K562 (cell line): Measurements from ENCODE around the gene CD93. TPM values are rescaled to one million over a fixed set of nuclear protein-coding genes. Genes with fewer than 3 reads are reported as not detected.

Experiments used
- ARID4B ChIP-seq: sonication (generic); formaldehyde crosslinking; IDR thresholded peaks from 2 replicates; pipeline ENCODE4 v1.8.0; 2022; ENCODE audit warnings: mild to moderate bottlenecking, missing genetic modification reagents
- COPS2 ChIP-seq: fragments of 450-650 bp; conservative IDR thresholded peaks from 2 replicates; pipeline ENCODE4 v1.6.1; 2016; ENCODE audit warnings: mild to moderate bottlenecking, moderate library complexity
- DIDO1 ChIP-seq: fragments of 450-650 bp; IDR thresholded peaks from 2 replicates; pipeline ENCODE4 v1.6.1; 2016; ENCODE audit warnings: low read depth, missing biosample characterization, missing genetic modification characterization
- ELF1 ChIP-seq: fragments of 200-800 bp; sonication (Bioruptor generic); IDR thresholded peaks from 2 replicates; pipeline ENCODE4 v1.6.1; 2016; ENCODE audit warnings: missing genetic modification characterization, missing compliant biosample characterization
- FOXK1 ChIP-seq: sonication (generic); formaldehyde crosslinking; IDR thresholded peaks from 2 replicates; pipeline ENCODE4 v1.8.0; 2022; ENCODE audit warnings: missing genetic modification reagents, mild to moderate bottlenecking, borderline replicate concordance
- MCM3 ChIP-seq: fragments of 450-650 bp; IDR thresholded peaks from 2 replicates; pipeline ENCODE4 v1.6.1; 2016
- NFE2 ChIP-seq: IDR thresholded peaks from 2 replicates; pipeline ENCODE4 v1.6.1; 2014; ENCODE audit warnings: antibody characterized with exemption, low read depth
- SMAD2 ChIP-seq: fragments of 150-350 bp; IDR thresholded peaks from 2 replicates; pipeline ENCODE4 v1.6.1; 2014; ENCODE audit warnings: low read depth, mild to moderate bottlenecking, low read length
- SNAPC5 ChIP-seq: fragments of 250-450 bp; sonication (Bioruptor Pico); IDR thresholded peaks from 2 replicates; pipeline ENCODE4 v1.8.0; 2021; ENCODE audit warnings: moderate library complexity, mild to moderate bottlenecking, inconsistent platforms
- SOX6 ChIP-seq: fragments of 450-650 bp; IDR thresholded peaks from 2 replicates; pipeline ENCODE4 v1.6.1; 2014; ENCODE audit warnings: mild to moderate bottlenecking
- SRSF9 ChIP-seq: fragments of 200-400 bp; formaldehyde crosslinking; IDR thresholded peaks from 2 replicates; pipeline ENCODE4 v1.6.1; 2017; ENCODE audit warnings: low read depth, low read length, borderline replicate concordance
- TGIF2 ChIP-seq: sonication (generic); formaldehyde crosslinking; IDR thresholded peaks from 2 replicates; pipeline ENCODE4 v1.8.1; 2022; ENCODE audit warnings: mild to moderate bottlenecking, missing genetic modification reagents, moderate library complexity
- TRIM25 ChIP-seq: fragments of 450-650 bp; IDR thresholded peaks from 2 replicates; pipeline ENCODE4 v1.7.0; 2016; ENCODE audit warnings: borderline replicate concordance
- ZNF318 ChIP-seq, 2 experiments: fragments of 450-650 bp; IDR thresholded peaks; 2 replicates each; pipeline ENCODE4 v1.6.1; 2016; ENCODE audit warnings: mild to moderate bottlenecking in 2 of 2, borderline replicate concordance in 1 of 2, low read depth in 1 of 2, moderate library complexity in 1 of 2
- ZNF766 ChIP-seq: fragments of 200-800 bp; sonication (Bioruptor generic); conservative IDR thresholded peaks from 2 replicates; pipeline ENCODE4 v1.6.1; 2016; ENCODE audit warnings: missing genetic modification characterization, missing compliant biosample characterization
- polyA plus RNA-seq, 8 experiments: library from polyadenylated mRNA; depleted of rRNA in 4 of 8; stranded (reverse) in 5 of 8; unstranded in 3 of 8; fragments of >200 nt; fragmentation: Nextera tagmentation in 2 of 8; fragmentation: Illumina TruSeq in 1 of 8; extraction: Ambion mirVana in 2 of 8; extraction: Trizol in 1 of 8; gene quantifications; 2 replicates each; pipeline versions ENCODE4 v1.2.1 to v1.2.3, GENCODE V29; 2011 to 2014; ENCODE audit warnings: inconsistent platforms in 1 of 8, missing spikeins in 1 of 8
- total RNA-seq, 7 experiments: library from RNA; depleted of rRNA in 6 of 7; stranded (reverse); fragments of >200 nt in 6 of 7; fragmentation: Illumina TruSeq in 2 of 7; extraction: Trizol in 2 of 7; gene quantifications; 2 replicates each; pipeline versions ENCODE4 v1.2.1 to v1.2.3, GENCODE V29; 2011 to 2021; ENCODE audit warnings: low replicate concordance in 1 of 7

The CD93 gene
- total and polyA plus RNA-seq, 9 of the 15 experiments (the other 6 are each of a cell fraction or from before 2014, with no cell fraction given) = 0.03 to 0.20 (median 0.05) TPM

GRCh38 chr20:23092384-23092756 lies 6.2 kb upstream of the CD93 start (continued):
- no peak for TF ChIP-seq TRIM25
- TF ChIP-seq DIDO1 (tag) = no peak
- TF ChIP-seq ZNF766 (CRISPR knock-in tag) = no peak
- no peak for TF ChIP-seq SRSF9
- no peak for TF ChIP-seq ARID4B (CRISPR knock-in tag)
- TF ChIP-seq SOX6 = 0 out of 2 replicates have a peak, but pooled peaks have one; percentile 32
- TF ChIP-seq NFE2 = no peak
- no peak for TF ChIP-seq ZNF318 (IDR thresholded peaks at IDR 0.05; ENCODE audit: borderline replicate concordance in 1 of 2, low read depth in 1 of 2)
- TF ChIP-seq COPS2 = no peak
- TF ChIP-seq TGIF2 (CRISPR knock-in tag) = no peak
- TF ChIP-seq ELF1 (tag) = no peak
- no peak for TF ChIP-seq MCM3
- no peak for TF ChIP-seq FOXK1 (CRISPR knock-in tag)
- TF ChIP-seq SMAD2 = no peak
- TF ChIP-seq SNAPC5 (CRISPR knock-in tag) = no peak
